CD4-positive, alpha-beta T cell treated with Interleukin-17A for 1 hour (primary cell): ENCODE results near the gene FZR1.

Experiments
- DNase-seq: peaks from one replicate; pipeline ENCODE4 v3.0.0-alpha.2; 2020

FZR1 gene

DNA sequence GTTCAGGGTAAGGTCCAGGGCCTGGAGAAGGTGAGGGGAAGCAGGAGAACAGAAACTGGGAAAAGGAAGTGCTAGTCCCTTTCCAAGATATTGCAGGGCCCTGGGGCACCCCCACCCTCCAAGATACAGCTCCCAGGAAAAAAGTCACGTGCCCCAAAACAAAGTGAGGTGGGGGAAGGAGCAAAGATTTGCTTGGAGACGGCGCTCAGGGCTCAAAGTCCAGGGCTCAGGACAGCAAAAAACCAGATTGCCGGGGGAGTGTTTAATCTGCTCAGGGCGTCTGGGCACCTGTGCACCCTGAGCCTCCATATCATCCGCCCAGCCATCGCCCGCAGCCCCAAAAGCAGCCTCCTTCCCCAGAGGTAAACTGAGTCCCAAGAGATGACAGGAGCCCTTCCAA is 32.1 kb upstream of the FZR1 start:
- no peak for DNase-seq

- no peak for DNase-seq
These were observed 31.5 kb upstream of the FZR1 start for GRCh38 chr19:3474614-3475013.

GRCh38 chr19:3475449-3475848 is 30.7 kb upstream of the FZR1 start:
- DNase-seq = no peak

DNA sequence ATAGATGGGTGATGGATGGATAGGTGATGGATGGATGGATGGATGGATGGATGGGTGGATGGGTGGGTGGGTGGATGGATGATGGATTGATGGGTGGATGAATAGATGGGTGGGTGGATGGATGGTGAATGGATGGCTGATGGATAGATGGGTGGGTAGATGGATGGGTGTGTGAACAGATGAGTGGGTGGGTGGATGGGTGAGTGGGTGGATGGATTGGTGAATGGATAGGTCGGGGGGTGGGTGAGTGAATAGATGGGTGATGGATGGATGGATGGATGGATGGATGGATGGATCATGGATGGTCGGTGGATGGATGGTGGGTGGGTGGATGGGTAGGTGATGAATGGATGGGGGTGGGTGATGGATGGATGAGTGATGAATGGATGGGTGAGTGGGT is 29.3 kb upstream of the FZR1 start:
- DNase-seq = no peak

GRCh38 chr19:3477506-3477905 is 28.6 kb upstream of the FZR1 start:
- no peak for DNase-seq

GRCh38 chr19:3477951-3478350 is 28.2 kb upstream of the FZR1 start:
- DNase-seq = no peak

DNA sequence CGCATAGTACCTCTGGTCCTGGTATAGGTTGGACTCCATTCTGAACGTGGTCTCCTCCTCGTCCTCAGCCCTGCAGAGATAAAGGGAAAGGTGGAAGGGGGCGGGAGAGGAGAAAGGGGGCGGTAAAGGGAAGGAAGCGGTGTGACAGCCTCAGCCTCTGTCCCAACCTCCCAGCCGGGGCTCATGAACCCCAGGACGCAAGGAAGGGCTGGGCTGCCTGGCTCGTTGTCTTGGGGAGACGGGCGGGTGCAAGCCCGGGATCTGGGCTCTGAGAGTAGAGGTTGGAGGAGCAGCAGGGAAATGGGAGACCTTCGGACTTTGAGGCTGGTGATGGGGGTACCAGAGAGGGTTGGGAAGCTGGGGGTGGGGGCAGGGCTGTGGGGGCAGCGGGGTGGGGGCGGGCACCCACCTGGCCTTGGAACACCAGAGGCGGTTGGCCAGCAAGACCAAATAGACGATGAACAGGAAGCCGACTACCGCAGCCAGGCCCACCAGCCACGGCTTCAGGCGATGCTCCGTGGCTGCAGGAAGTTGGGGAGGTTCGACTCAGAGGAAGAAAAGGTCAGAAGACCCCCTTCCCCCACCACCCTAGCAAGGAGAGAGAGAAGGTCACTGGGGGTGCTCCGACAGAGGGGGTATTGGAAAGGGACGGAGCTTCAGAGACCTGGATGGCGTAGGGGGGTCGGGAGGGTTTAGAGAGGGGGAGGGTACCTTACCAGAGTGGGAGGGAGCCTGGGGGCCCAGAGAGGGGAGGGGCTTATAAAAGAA is 27.5 kb upstream of the FZR1 start:
- DNase-seq = peak; percentile 19

- DNase-seq = peak; percentile 73
These were observed 26.8 kb upstream of the FZR1 start for GRCh38 chr19:3479177-3479833.

DNA sequence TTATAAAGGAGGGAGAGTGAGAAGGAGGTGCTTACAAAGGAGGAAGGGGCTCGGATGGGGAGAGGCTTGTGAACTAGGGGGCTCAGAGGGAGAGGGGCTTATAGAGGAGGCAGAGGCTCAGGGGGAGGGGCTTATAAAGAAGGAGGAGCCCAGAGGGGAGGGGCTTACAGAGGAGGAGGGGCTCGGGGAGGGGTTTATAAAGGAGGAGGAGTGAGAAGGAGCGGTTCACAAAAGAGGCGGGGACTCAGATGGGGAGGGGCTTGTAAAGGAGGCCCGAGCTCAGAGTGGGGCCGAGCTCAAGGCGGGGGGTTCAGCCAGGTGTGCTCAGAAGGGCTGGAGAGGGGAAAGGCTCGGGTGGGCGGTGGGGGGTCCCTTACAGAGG is 26.3 kb upstream of the FZR1 start:
- peak; percentile 39 for DNase-seq

- no peak for DNase-seq
These were observed 25.6 kb upstream of the FZR1 start, which contains the start of gene SMIM24 for GRCh38 chr19:3480383-3481091. Gene SMIM24, minus strand, starts transcription at chr19:3480525. Its CDS starts 62 bp downstream, at chr19:3480463.

GRCh38 chr19:3481241-3482090 is 24.6 kb upstream of the FZR1 start:
- no peak for DNase-seq

DNA sequence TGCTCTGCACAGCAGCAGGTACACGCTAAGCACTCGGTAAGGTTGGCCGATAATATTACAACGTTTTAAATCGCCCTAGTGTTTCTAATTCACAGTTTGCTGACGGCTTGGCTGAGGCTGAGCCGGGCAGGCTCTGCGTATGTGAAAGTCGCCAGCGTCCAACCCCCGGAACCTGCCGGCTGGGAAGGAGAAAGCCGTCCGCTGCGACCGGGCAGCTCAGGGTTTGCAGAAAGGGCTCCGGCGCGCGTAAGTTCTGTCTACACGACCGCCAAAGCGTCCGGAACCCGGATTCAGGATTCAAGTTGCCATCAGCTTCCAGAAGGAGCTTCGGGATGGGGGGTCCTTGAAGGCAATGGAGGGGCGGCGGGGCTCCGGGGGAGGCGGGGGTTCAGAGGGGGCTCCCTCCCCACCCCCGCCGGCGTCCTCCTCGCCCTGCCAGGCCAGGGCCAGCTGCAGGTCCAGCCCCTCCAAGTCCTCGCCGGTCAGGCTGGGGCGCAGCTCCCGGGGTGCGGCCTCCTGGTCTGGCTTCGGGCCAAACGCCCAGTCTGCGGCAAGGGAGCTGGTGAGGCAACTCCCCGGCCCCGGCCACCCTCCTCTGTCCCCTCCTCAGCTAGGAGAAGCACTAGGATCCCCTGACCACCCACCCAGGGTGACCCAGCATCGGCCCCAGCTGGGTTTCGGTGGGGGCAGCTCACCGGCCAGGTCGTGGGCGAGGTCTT is 23.4 kb upstream of the FZR1 start:
- DNase-seq = no peak

GRCh38 chr19:3483226-3483628 is 22.9 kb upstream of the FZR1 start, which contains the start of gene SMIM44:
Gene SMIM44, minus strand, starts transcription at chr19:3483441. Its CDS starts 38 bp downstream, at chr19:3483403.
- no peak for DNase-seq

DNA sequence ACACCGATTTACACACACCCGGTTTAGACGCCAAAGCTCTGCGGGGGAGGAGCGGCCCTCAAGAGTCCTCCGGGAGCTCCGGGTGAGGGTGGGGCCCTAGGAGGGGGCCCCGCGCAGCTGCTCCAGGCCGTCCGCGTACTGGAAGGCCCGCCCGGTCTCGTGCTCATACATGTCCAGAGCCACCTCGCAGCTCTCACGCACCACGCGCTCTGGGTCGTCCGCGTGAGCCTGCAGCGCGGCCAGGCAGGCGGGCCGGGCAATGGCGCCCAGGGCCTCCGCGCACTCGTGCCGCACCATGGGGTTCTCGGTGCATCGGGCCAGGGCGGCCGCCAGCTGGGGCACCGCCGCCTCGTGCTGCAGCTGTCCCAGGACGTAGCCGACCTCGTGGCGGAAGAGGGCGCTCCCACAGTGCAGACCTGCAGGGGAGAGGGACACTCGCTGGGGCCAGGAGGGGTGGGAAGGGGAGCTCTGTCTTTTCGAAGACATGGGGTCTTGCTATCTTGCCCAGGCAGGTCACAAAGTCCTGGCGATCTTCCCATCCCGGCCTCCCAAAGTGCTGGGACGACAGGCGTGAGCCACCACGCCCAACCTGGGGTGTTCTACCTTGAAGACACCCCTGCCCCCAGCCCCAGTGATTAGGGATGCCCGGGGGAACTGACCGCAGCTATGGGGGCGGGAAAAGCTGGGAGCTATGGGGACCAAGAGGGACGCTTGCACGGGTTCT is 14.6 kb upstream of the FZR1 start:
- no peak for DNase-seq

GRCh38 chr19:3492131-3492839 is 13.8 kb upstream of the FZR1 start:
- no peak for DNase-seq

DNA sequence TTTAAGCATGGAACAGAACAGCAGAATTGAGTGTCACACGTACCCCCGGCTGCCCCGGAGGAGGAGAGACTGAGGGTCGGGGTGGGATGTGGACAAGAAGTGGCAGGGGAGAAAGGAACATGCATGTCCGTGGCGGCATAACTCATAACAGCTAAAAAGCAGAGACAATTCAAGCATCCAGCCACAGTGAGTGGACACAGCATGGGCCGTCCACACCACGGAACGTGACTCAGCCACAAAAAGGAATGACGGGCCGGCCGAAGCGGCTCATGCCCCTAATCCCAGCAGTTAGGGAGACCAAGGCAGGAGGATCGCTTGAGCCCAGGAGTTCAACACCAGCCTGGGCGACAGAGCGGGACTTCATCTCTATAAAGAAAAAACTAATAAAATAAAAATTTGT is 13.2 kb upstream of the FZR1 start:
- DNase-seq = no peak

- no peak for DNase-seq
These were observed 12.5 kb upstream of the FZR1 start for GRCh38 chr19:3493651-3494050.

DNA sequence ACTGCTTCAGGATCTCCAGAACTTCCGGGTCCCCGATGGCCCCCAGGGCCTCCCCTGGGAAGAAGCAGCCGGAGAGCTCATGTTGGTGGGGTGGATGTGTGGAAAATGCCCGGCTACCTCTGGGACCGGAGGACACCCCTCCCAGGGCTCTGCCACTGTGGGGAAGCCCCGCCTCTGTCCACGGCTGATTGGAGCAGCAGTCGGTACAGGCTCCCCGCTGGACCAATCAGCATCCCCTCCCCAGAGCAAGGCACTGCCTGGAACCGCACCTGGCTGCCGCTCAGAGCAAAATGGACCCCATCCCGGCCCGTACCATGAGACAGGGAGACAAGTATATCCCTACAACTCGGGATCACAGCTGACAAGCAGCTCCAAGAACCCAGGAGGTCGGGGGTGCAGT is 12.1 kb upstream of the FZR1 start:
- DNase-seq = peak; percentile 37

GRCh38 chr19:3494559-3494958 is 11.6 kb upstream of the FZR1 start:
- DNase-seq = peak; percentile 59

DNA sequence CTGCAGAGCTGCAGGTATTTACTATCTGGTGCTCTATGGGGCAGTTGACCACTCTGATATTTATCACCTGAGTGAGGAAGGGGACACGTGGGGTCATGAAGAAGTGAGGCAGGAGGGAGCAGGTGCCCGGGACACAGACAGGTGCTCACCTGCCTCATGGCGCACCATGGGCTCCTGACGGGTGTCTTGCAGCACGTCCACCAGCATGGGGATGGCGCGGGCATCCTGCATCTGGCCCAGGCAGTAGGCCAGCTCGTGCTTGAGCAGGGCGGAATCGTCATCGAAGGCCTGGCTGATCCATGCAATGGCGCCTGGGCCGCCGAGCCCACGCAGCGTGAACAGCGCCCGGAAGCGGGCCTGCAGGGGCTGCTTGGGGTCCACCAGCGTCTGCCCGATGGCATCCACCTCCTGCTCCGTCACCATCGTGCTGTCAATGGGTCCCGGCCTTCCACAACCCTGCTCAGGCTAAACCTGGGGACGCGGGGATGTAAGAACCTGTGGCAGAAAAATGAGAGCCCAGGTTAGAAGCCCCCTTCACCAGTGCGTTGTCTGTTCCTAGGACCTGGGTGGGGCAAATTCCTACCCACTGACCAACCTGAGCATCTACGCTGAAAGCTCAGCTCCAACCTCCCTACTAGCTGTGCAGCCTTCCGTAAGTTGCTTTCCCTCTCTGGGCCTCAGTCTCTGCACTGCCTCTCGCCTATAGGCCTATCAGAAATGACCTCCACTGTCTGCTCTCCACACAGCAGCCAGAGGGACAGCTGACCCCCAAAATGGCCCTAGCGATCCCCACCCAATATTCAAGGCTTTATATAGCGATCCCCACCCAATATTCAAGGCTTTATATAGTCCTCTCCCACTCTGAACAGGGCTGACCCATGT is 9.5 kb upstream of the FZR1 start:
- no peak for DNase-seq
